Astrocyte of the cerebellum (primary cell): ENCODE measurements around the gene STXBP1.

Source experiments
- DNase-seq: peaks from one replicate; pipeline ENCODE4 v3.0.0-alpha.2; 2011; ENCODE audit warnings: low read depth
- H3K4me3 ChIP-seq: 2 replicates; pipeline ENCODE4 v1.5.1; 2011; ENCODE audit warnings: mild to moderate bottlenecking, low read depth, low read length, moderate library complexity
- in situ Hi-C: cut with HindIII; loops from 2 replicates; pipeline ENCODE4 v1.10.0; 2017; ENCODE audit warnings: low sequenced_read_pairs
- TF ChIP-seq, protein P1 (sequence below): IDR thresholded peaks from 2 replicates; pipeline ENCODE4 v1.5.1; 2012; ENCODE audit warnings: low read length, low read depth, moderate library complexity, mild to moderate bottlenecking; ENCODE audit errors: missing control alignments

STXBP1 gene

DNA sequence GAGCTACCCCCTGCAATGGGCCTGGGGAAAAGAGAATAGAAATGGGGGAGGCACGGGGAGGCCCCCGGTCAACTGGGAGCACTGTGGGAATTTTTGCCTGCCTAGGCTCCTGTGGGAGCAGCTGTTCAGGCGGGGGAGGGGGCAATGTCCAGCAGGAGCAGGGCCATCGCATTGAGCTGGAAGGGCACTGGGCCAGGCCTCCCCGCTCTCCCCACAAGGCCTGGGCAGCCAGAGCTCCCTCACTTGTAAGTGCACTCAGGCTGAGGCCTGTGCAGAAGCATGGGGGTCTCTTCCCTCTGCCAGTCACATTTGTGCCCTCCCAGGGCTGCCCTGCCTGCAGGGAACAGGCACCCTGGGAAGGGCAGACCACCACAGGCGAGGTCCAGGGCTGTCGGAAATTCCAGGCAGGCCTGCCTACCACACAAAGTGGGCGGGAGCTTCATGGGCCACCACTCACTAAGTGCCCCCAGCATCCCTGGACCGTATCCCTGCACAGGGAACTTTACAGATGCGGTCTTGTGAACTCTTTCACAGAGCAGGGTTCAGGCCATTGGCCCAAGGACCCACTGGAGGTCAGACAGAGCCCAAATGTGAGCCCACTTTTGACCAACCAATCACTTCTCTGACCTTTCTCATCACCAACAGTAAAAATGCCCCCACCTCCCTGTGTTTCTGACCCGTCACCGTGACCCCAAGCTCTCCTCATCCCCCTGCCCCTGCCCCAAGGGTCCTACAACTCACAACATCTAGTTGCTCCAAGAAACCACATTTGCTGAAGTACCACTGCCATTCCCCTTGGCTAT lies 93.7 kb downstream of the STXBP1 start:
- TF ChIP-seq, protein P1, sequence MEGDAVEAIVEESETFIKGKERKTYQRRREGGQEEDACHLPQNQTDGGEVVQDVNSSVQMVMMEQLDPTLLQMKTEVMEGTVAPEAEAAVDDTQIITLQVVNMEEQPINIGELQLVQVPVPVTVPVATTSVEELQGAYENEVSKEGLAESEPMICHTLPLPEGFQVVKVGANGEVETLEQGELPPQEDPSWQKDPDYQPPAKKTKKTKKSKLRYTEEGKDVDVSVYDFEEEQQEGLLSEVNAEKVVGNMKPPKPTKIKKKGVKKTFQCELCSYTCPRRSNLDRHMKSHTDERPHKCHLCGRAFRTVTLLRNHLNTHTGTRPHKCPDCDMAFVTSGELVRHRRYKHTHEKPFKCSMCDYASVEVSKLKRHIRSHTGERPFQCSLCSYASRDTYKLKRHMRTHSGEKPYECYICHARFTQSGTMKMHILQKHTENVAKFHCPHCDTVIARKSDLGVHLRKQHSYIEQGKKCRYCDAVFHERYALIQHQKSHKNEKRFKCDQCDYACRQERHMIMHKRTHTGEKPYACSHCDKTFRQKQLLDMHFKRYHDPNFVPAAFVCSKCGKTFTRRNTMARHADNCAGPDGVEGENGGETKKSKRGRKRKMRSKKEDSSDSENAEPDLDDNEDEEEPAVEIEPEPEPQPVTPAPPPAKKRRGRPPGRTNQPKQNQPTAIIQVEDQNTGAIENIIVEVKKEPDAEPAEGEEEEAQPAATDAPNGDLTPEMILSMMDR: no peak
- H3K4me3 ChIP-seq: no peak overlapping the region
- in situ Hi-C loops: no loop called here
- no peak for DNase-seq

DNA sequence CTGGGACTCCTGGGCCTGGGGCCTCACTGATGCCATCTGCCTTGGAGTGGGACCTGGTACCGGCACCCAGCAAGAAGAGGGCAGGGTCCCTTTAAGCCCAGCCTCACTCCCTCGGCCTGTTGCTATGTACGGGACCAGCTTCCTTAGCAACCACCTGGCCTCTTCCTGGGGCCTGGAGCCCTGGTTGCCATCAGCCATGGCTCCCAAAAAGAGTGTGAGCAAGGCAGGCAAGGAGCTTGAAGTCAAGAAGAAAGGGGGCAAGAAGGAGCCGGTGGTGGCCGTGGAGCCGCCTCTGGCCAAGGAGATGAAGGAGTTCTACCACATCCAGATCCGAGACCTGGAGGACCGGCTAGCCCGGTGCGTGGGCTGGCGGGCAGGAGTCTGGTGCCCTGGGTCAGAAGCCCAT lies 94.8 kb downstream of the STXBP1 start, which contains the start of gene CFAP157:
Gene CFAP157 (plus strand): TSS at position 153 of the 406 bp plus-strand sequence. CDS start 44 bp downstream, at position 197.
- no peak for DNase-seq
- H3K4me3 ChIP-seq: no peak within 1 kb of the TSS
- TF ChIP-seq, protein P1: no peak
- in situ Hi-C loops: no loop called here

DNA sequence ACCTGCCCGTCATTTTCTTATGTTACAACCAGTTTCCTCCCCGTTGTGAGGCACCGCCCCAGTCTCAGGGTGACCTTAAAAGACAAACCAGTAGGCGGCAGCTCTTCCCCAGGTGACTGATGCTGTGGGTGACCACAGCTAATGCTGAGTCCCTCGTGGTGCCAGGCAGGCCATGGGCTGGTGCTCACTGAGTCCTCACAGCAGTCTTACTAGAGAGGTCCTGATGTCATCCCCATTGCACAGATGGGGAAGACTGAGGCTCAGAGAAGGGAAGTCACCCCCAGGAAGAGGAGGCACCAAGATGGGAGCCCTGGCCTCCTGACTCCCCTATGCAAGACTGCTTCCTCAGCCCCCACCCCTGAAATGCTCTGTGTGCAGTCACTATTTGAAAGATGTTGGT lies 95.7 kb downstream of the STXBP1 start:
- no peak for DNase-seq
- in situ Hi-C loops: no loop called here
- H3K4me3 ChIP-seq: no peak overlapping the region
- TF ChIP-seq, protein P1: no peak

DNA sequence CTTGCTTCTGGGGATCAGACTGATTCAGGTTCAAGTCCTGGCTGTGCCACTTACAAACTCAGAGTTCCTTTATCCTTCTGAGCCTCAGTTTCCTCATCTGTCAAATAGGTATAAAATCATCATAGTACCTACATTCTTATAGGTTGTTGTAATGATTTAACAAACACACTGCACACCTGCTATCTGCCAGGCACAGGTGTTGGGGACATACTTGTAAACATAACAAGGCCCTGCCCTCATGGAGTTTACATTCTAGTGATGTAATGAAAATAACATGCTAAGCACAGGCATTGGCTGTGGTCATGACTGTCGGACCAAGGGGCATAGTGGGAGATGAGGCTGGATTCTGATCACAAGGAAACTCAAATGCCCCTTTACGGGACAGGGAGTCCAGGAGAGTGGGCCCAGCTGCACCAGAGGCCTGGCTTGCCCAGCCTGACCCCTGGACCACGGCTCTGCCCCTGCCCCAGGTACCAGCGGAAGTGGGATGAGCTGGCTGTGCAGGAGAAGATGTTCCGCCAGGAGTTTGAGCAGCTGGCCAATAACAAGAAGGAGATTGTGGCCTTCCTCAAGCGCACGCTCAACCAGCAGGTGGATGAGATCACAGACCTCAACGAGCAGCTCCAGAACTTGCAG lies 97.0 kb downstream of the STXBP1 start:
- in situ Hi-C loops: no loop called here
- TF ChIP-seq, protein P1: no peak
- no peak for DNase-seq
- H3K4me3 ChIP-seq: no peak overlapping the region

DNA sequence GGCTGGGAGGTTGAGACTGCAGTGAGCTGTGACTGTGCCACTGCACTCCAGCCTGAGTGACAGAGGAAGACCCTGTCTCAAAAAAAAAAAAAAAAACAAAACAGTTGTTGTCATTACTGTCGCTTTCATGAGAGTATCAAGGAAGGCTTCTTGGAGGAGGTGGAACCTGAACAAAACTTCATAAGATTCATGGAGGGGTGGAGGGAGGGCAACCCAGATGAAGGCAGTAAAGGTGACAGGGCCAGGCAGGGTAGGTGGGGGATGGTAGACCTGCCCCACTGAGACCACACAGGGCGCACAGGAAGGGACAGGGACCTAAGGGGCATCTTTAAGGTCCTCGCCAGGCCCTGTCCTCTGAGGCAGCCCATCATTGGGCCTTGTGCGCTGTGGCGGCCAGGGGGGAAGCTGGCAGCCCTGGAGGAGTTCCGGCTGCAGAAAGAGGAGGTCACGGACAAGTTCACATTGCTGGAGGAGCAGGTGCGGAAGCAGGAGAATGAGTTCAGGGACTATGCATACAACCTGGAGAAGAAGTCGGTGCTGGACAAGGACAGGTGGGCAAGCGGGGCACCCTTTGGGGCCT lies 98.2 kb downstream of the STXBP1 start:
- in situ Hi-C loops: no loop called here
- TF ChIP-seq, protein P1: no peak
- no peak for DNase-seq
- H3K4me3 ChIP-seq: no peak overlapping the region

DNA sequence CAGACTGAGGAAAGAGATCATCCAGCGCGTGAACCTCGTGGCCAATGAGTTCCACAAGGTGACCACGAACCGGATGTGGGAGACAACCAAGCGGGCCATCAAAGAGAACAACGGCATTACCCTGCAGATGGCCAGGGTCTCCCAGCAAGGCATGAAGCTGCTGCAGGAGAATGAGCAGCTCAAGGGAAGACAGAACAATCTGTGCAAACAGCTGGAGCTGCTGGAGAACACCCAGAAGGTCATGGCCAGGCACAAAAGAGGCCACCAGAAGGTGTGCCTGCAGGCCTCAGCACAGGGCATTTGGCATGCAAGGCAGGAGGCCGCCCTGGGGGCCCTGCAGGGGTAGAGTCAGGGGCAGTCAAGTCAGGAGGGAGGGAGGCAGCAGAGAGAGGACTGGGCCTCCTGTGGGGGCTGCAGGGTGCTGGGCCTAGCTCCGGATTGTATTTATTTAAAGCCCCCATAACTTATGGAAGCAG lies 99.2 kb downstream of the STXBP1 start:
- H3K4me3 ChIP-seq: no peak overlapping the region
- TF ChIP-seq, protein P1: no peak
- in situ Hi-C loops: no loop called here
- DNase-seq: no peak
